Activated T-cell treated with anti-CD3 and anti-CD28 coated beads, Interleukin-2, amount 50 U/mL, for 24 hours (primary cell): ENCODE results near the gene ANKRD36C.
"Not testable (repeated sequence)": the region's sequence is repeated elsewhere in the genome, so short reads cannot be mapped to it uniquely, and the experiment has no call there.

Source experiments
- DNase-seq: peaks from one replicate; pipeline ENCODE4 v3.0.0-alpha.2; 2020
- H3K27ac Mint-ChIP-seq: 2 replicates; pipeline ENCODE4 v1.8.0; 2020; ENCODE audit warnings: mild to moderate bottlenecking, mixed read lengths
- H3K27me3 Mint-ChIP-seq: 2 replicates; pipeline ENCODE4 v1.8.0; 2020; ENCODE audit warnings: mixed read lengths
- H3K36me3 Mint-ChIP-seq: 2 replicates; pipeline ENCODE4 v1.8.0; 2020; ENCODE audit warnings: low read depth, mixed read lengths
- H3K4me1 Mint-ChIP-seq: 2 replicates; pipeline ENCODE4 v1.8.0; 2020; ENCODE audit warnings: low read depth, mixed read lengths
- H3K4me3 Mint-ChIP-seq: 2 replicates; pipeline ENCODE4 v1.8.0; 2020; ENCODE audit warnings: mild to moderate bottlenecking, moderate library complexity, mixed read lengths
- H3K9me3 Mint-ChIP-seq: 2 replicates; pipeline ENCODE4 v1.8.0; 2020; ENCODE audit warnings: mixed read lengths

Gene ANKRD36C

GRCh38 chr2:95991351-95992094 lies at the start of gene ANKRD36C:
Gene ANKRD36C (minus strand): TSS chr2:95991824. CDS start chr2:95991708, 116 bp downstream.
- peaks cover 22% of the 10 kb centered on the region for H3K27me3 Mint-ChIP-seq
- not testable (repeated sequence) for H3K9me3 Mint-ChIP-seq, H3K4me1 Mint-ChIP-seq, H3K36me3 Mint-ChIP-seq
- peak; percentile 70 for DNase-seq
- H3K4me3 Mint-ChIP-seq = peak within 1 kb of the TSS; percentile 97
- H3K27ac Mint-ChIP-seq = peak within 1 kb of the TSS; percentile 96

GRCh38 chr2:96035554-96035953 lies 43.9 kb upstream of the ANKRD36C start:
- H3K27ac Mint-ChIP-seq, DNase-seq, H3K4me3 Mint-ChIP-seq, H3K4me1 Mint-ChIP-seq, H3K27me3 Mint-ChIP-seq, H3K9me3 Mint-ChIP-seq, H3K36me3 Mint-ChIP-seq: not testable (repeated sequence)

GRCh38 chr2:96034792-96035191 lies 43.2 kb upstream of the ANKRD36C start, which contains the start of gene GPAT2:
Gene GPAT2 (minus strand): TSS chr2:96034916. CDS start chr2:96032359, 2,557 bp downstream.
- H3K9me3 Mint-ChIP-seq, H3K27me3 Mint-ChIP-seq, H3K4me3 Mint-ChIP-seq, DNase-seq, H3K27ac Mint-ChIP-seq, H3K4me1 Mint-ChIP-seq, H3K36me3 Mint-ChIP-seq: not testable (repeated sequence)

- H3K27ac Mint-ChIP-seq, H3K9me3 Mint-ChIP-seq, H3K36me3 Mint-ChIP-seq, H3K27me3 Mint-ChIP-seq, DNase-seq, H3K4me3 Mint-ChIP-seq, H3K4me1 Mint-ChIP-seq: not testable (repeated sequence)
These were observed 42.4 kb upstream of the ANKRD36C start for GRCh38 chr2:96033997-96034396.

- not testable (repeated sequence) for H3K4me3 Mint-ChIP-seq, H3K4me1 Mint-ChIP-seq, H3K36me3 Mint-ChIP-seq, H3K27ac Mint-ChIP-seq, H3K27me3 Mint-ChIP-seq, H3K9me3 Mint-ChIP-seq, DNase-seq
These were observed 36.2 kb upstream of the ANKRD36C start for GRCh38 chr2:96027725-96028325.

GRCh38 chr2:96025755-96026154 lies 34.1 kb upstream of the ANKRD36C start:
- not testable (repeated sequence) for H3K4me1 Mint-ChIP-seq, H3K36me3 Mint-ChIP-seq, H3K27me3 Mint-ChIP-seq

GRCh38 chr2:96025194-96025492 lies 33.5 kb upstream of the ANKRD36C start:
- no peaks in the 10 kb centered on the region for H3K36me3 Mint-ChIP-seq
- no peak overlapping the region for H3K4me3 Mint-ChIP-seq
- no peak for DNase-seq
- no peak overlapping the region for H3K27ac Mint-ChIP-seq
- H3K9me3 Mint-ChIP-seq = no peaks in the 10 kb centered on the region
- no peaks in the 10 kb centered on the region for H3K27me3 Mint-ChIP-seq
- H3K4me1 Mint-ChIP-seq = peaks cover 2% of the 10 kb centered on the region

More at GRCh38 chr2:96025755-96026154, 34.1 kb upstream of the ANKRD36C start:
- H3K4me3 Mint-ChIP-seq, DNase-seq, H3K27ac Mint-ChIP-seq, H3K9me3 Mint-ChIP-seq: not testable (repeated sequence)

- Mint-ChIP-seq H3K9me3 (no peaks in the 10 kb centered on the region), H3K4me1 (peaks cover 3% of the 10 kb centered on the region), H3K27ac (no peak overlapping the region), H3K36me3 (no peaks in the 10 kb centered on the region), H3K27me3 (no peaks in the 10 kb centered on the region), H3K4me3 (no peak overlapping the region)
- no peak for DNase-seq
These were observed 32.9 kb upstream of the ANKRD36C start for GRCh38 chr2:96024336-96025193.

- not testable (repeated sequence) for H3K4me3 Mint-ChIP-seq, H3K36me3 Mint-ChIP-seq, H3K27me3 Mint-ChIP-seq, DNase-seq, H3K27ac Mint-ChIP-seq, H3K4me1 Mint-ChIP-seq, H3K9me3 Mint-ChIP-seq
These were observed 32.1 kb upstream of the ANKRD36C start for GRCh38 chr2:96023701-96024100.

GRCh38 chr2:96022701-96023447 lies 31.2 kb upstream of the ANKRD36C start:
- not testable (repeated sequence) for H3K27me3 Mint-ChIP-seq, H3K4me1 Mint-ChIP-seq, H3K4me3 Mint-ChIP-seq, H3K9me3 Mint-ChIP-seq, H3K36me3 Mint-ChIP-seq, H3K27ac Mint-ChIP-seq
- peak; percentile 86 for DNase-seq

GRCh38 chr2:96022126-96022525 lies 30.5 kb upstream of the ANKRD36C start:
- H3K27me3 Mint-ChIP-seq, H3K9me3 Mint-ChIP-seq, DNase-seq, H3K4me3 Mint-ChIP-seq, H3K4me1 Mint-ChIP-seq, H3K36me3 Mint-ChIP-seq, H3K27ac Mint-ChIP-seq: not testable (repeated sequence)

GRCh38 chr2:96021142-96021541 lies 29.5 kb upstream of the ANKRD36C start:
- H3K27ac Mint-ChIP-seq, H3K4me3 Mint-ChIP-seq, H3K27me3 Mint-ChIP-seq, H3K36me3 Mint-ChIP-seq, H3K4me1 Mint-ChIP-seq, DNase-seq, H3K9me3 Mint-ChIP-seq: not testable (repeated sequence)

GRCh38 chr2:96019909-96020590 lies 28.4 kb upstream of the ANKRD36C start:
- not testable (repeated sequence) for H3K4me3 Mint-ChIP-seq

GRCh38 chr2:96016321-96016720 lies 24.7 kb upstream of the ANKRD36C start:
- H3K36me3 Mint-ChIP-seq, H3K4me3 Mint-ChIP-seq, DNase-seq, H3K27me3 Mint-ChIP-seq, H3K9me3 Mint-ChIP-seq, H3K4me1 Mint-ChIP-seq, H3K27ac Mint-ChIP-seq: not testable (repeated sequence)

More at GRCh38 chr2:96019909-96020590, 28.4 kb upstream of the ANKRD36C start:
- not testable (repeated sequence) for H3K27me3 Mint-ChIP-seq, DNase-seq, H3K9me3 Mint-ChIP-seq, H3K36me3 Mint-ChIP-seq, H3K4me1 Mint-ChIP-seq, H3K27ac Mint-ChIP-seq
